ENCODE data around the gene FBXL14.

The FBXL14 gene

GRCh38 chr12:1640328-1641234, 46.2 kb upstream of the FBXL14 start:
- no peak for TF ChIP-seq NFRKB (IDR thresholded peaks at IDR 0.05)
- TF ChIP-seq SP1 (IDR thresholded peaks at IDR 0.05) = no peak
- no peak for TF ChIP-seq ARNT (IDR thresholded peaks at IDR 0.05)
- TF ChIP-seq, protein P1, sequence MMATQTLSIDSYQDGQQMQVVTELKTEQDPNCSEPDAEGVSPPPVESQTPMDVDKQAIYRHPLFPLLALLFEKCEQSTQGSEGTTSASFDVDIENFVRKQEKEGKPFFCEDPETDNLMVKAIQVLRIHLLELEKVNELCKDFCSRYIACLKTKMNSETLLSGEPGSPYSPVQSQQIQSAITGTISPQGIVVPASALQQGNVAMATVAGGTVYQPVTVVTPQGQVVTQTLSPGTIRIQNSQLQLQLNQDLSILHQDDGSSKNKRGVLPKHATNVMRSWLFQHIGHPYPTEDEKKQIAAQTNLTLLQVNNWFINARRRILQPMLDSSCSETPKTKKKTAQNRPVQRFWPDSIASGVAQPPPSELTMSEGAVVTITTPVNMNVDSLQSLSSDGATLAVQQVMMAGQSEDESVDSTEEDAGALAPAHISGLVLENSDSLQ (IDR thresholded peaks at IDR 0.05) = no peak
- TF ChIP-seq FOXK2 (IDR thresholded peaks at IDR 0.05) = no peak
- no peak for TF ChIP-seq FOXM1 (IDR thresholded peaks at IDR 0.05; ENCODE audit: borderline replicate concordance)
- TF ChIP-seq ZNF384 (IDR thresholded peaks at IDR 0.05) = no peak
- TF ChIP-seq ELF4 (IDR thresholded peaks at IDR 0.05) = no peak
- no peak for TF ChIP-seq SUZ12 (IDR thresholded peaks at IDR 0.05)
- TF ChIP-seq TARDBP (IDR thresholded peaks at IDR 0.05) = no peak
- no peak for TF ChIP-seq CTBP1 (IDR thresholded peaks at IDR 0.05; ENCODE audit: borderline replicate concordance)
- no peak for TF ChIP-seq L3MBTL2 (conservative IDR thresholded peaks at IDR 0.05)
- DNase-seq (ENCODE audit: extremely low spot score) = no peak
- ChIA-PET POLR2A (interaction anchor here (1.6 kb wide), 1 partner anchor 21 kb away, joined by 5 read pairs; no protein-coding TSS in a partner anchor), CTCF (interaction anchor here (1.0 kb wide), 1 partner anchor 151 kb away, joined by 3 read pairs; no protein-coding TSS in a partner anchor)

- CTCF ChIA-PET = interaction anchor here (1.6 kb wide), 1 partner anchor 300 kb away, joined by 7 read pairs; no protein-coding TSS in a partner anchor
- POLR2A ChIA-PET = no interaction called here
- DNase-seq (ENCODE audit: extremely low spot score) = no peak
- TF ChIP-seq LEF1 (IDR thresholded peaks at IDR 0.05; ENCODE audit: borderline replicate concordance) (no peak), FOXA1 (IDR thresholded peaks at IDR 0.05) (no peak), ARNT (IDR thresholded peaks at IDR 0.05) (no peak), FOXM1 (IDR thresholded peaks at IDR 0.05; ENCODE audit: borderline replicate concordance) (no peak), FOXK2 (IDR thresholded peaks at IDR 0.05) (no peak), L3MBTL2 (conservative IDR thresholded peaks at IDR 0.05) (no peak), TARDBP (IDR thresholded peaks at IDR 0.05) (no peak), HDGF (IDR thresholded peaks at IDR 0.05; ENCODE audit: borderline replicate concordance) (no peak), ZNF384 (IDR thresholded peaks at IDR 0.05) (no peak), ELF4 (IDR thresholded peaks at IDR 0.05) (no peak), SP1 (IDR thresholded peaks at IDR 0.05) (no peak)
- TF ChIP-seq, protein P1 (IDR thresholded peaks at IDR 0.05) = no peak
These were observed 45.2 kb upstream of the FBXL14 start for GRCh38 chr12:1639538-1639937.

DNA sequence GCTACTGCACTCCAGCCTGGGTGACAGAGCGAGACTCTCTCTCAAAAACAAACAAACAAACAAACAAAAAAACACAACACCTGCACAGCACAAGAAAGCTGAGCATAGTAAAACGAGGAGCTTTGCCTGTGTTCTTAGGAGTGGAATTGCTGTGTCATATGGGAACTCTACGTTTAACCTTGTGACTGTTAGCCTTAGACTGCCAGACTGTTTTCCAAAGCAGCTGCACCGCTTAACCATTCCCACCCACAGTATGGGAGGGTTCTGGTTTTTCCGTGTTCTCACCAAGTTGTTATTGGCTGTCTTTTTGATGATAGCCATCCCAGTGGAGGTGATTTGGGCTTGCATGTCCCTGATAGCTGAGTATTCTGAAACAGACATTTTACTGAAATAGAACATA, 43.8 kb upstream of the FBXL14 start:
- no peak for DNase-seq (ENCODE audit: extremely low spot score)
- ChIA-PET CTCF (interaction anchor here (1.3 to 1.6 kb wide), 2 partner anchors 9 to 302 kb away, joined by 5 to 7 read pairs; partner anchors contain the start of gene WNT5B), POLR2A (no interaction called here)
- TF ChIP-seq CTBP1 (IDR thresholded peaks at IDR 0.05; ENCODE audit: borderline replicate concordance) (no peak), BHLHE40 (IDR thresholded peaks at IDR 0.05; ENCODE audit: borderline replicate concordance) (no peak), ZNF384 (IDR thresholded peaks at IDR 0.05) (no peak), FOXM1 (IDR thresholded peaks at IDR 0.05; ENCODE audit: borderline replicate concordance) (no peak), HDGF (IDR thresholded peaks at IDR 0.05; ENCODE audit: borderline replicate concordance) (no peak), SP1 (IDR thresholded peaks at IDR 0.05) (no peak), FOXK2 (IDR thresholded peaks at IDR 0.05) (no peak), L3MBTL2 (conservative IDR thresholded peaks at IDR 0.05) (no peak), FOXA1 (IDR thresholded peaks at IDR 0.05) (no peak), SUZ12 (IDR thresholded peaks at IDR 0.05) (no peak), NFRKB (IDR thresholded peaks at IDR 0.05) (no peak), LEF1 (IDR thresholded peaks at IDR 0.05; ENCODE audit: borderline replicate concordance) (no peak), ELF4 (IDR thresholded peaks at IDR 0.05) (no peak), ARNT (IDR thresholded peaks at IDR 0.05) (no peak), TARDBP (IDR thresholded peaks at IDR 0.05) (no peak)
- TF ChIP-seq, protein P1 (IDR thresholded peaks at IDR 0.05) = no peak

- TF ChIP-seq FOXM1 (IDR thresholded peaks at IDR 0.05; ENCODE audit: borderline replicate concordance) (no peak), TARDBP (IDR thresholded peaks at IDR 0.05) (no peak), SUZ12 (IDR thresholded peaks at IDR 0.05) (no peak), SP1 (IDR thresholded peaks at IDR 0.05) (no peak), HDGF (IDR thresholded peaks at IDR 0.05; ENCODE audit: borderline replicate concordance) (no peak), NFRKB (IDR thresholded peaks at IDR 0.05) (no peak), FOXA1 (IDR thresholded peaks at IDR 0.05) (no peak), ELF4 (IDR thresholded peaks at IDR 0.05) (no peak), LEF1 (IDR thresholded peaks at IDR 0.05; ENCODE audit: borderline replicate concordance) (no peak), L3MBTL2 (conservative IDR thresholded peaks at IDR 0.05) (no peak), ZNF384 (IDR thresholded peaks at IDR 0.05) (no peak), CTBP1 (IDR thresholded peaks at IDR 0.05; ENCODE audit: borderline replicate concordance) (no peak), ARNT (IDR thresholded peaks at IDR 0.05) (no peak), FOXK2 (IDR thresholded peaks at IDR 0.05) (no peak)
- TF ChIP-seq, protein P1 (IDR thresholded peaks at IDR 0.05) = no peak
- ChIA-PET POLR2A (interaction anchor here (0.8 kb wide), 1 partner anchor 26 kb away, joined by 3 read pairs; no protein-coding TSS in a partner anchor), CTCF (interaction anchor here (0.6 to 5.1 kb wide), 15 partner anchors 7 to 517 kb away, joined by 3 to 38 read pairs (median 4); no protein-coding TSS in a partner anchor)
- DNase-seq (ENCODE audit: extremely low spot score) = no peak
These were observed 41.1 kb upstream of the FBXL14 start for GRCh38 chr12:1635301-1636095.

Data from HEK293T (cell line).